Stimulated activated memory B cell treated with anti-CD40 and anti-IgM and Interleukin-4, amounts not matched to agents 10 μg/mL and 1 μg/mL and 100 μg/mL, for 72 hours (primary cell): ENCODE measurements around the gene KCNH6.
A peak's percentile ranks its signal among the peaks of the same experiment; 100 is the strongest.

Experiments used
- ATAC-seq: fragments of 150-1000 bp; cut with Tn5 transposase; 2 replicates; pipeline ENCODE4 v1.10.0; 2021
- H3K27ac Mint-ChIP-seq: one replicate; pipeline ENCODE4 v1.8.0; 2022; ENCODE audit warnings: mild to moderate bottlenecking, mixed read lengths
- H3K27me3 Mint-ChIP-seq: one replicate; pipeline ENCODE4 v1.8.0; 2022; ENCODE audit warnings: mixed read lengths
- H3K36me3 Mint-ChIP-seq: one replicate; pipeline ENCODE4 v1.8.0; 2022; ENCODE audit warnings: mixed read lengths
- H3K4me1 Mint-ChIP-seq: one replicate; pipeline ENCODE4 v1.8.0; 2022; ENCODE audit warnings: mixed read lengths
- H3K4me3 Mint-ChIP-seq: one replicate; pipeline ENCODE4 v1.8.0; 2022; ENCODE audit warnings: mild to moderate bottlenecking, moderate library complexity, mixed read lengths
- H3K9me3 Mint-ChIP-seq: one replicate; pipeline ENCODE4 v1.8.0; 2022; ENCODE audit warnings: mixed read lengths

Gene KCNH6

GRCh38 chr17:63531022-63531965 is 8.1 kb downstream of the KCNH6 start:
- peaks cover 33% of the 10 kb centered on the region for H3K27me3 Mint-ChIP-seq
- ATAC-seq = no peak
- H3K36me3 Mint-ChIP-seq = no peaks in the 10 kb centered on the region
- H3K4me1 Mint-ChIP-seq = no peaks in the 10 kb centered on the region
- no peak overlapping the region for H3K4me3 Mint-ChIP-seq
- H3K9me3 Mint-ChIP-seq = no peaks in the 10 kb centered on the region
- no peak overlapping the region for H3K27ac Mint-ChIP-seq

GRCh38 chr17:63533433-63534077 is 10.4 kb downstream of the KCNH6 start:
- H3K27ac Mint-ChIP-seq = no peak overlapping the region
- no peaks in the 10 kb centered on the region for H3K9me3 Mint-ChIP-seq
- peaks cover 4% of the 10 kb centered on the region for H3K4me1 Mint-ChIP-seq
- no peak overlapping the region for H3K4me3 Mint-ChIP-seq
- no peaks in the 10 kb centered on the region for H3K36me3 Mint-ChIP-seq
- no peak for ATAC-seq
- peaks cover 39% of the 10 kb centered on the region for H3K27me3 Mint-ChIP-seq

- Mint-ChIP-seq H3K36me3 (no peaks in the 10 kb centered on the region), H3K4me1 (peaks cover 6% of the 10 kb centered on the region)
Observed at GRCh38 chr17:63534078-63534570, 11.0 kb downstream of the KCNH6 start.

GRCh38 chr17:63534816-63535455 is 11.8 kb downstream of the KCNH6 start:
- no peaks in the 10 kb centered on the region for H3K9me3 Mint-ChIP-seq
- H3K36me3 Mint-ChIP-seq = no peaks in the 10 kb centered on the region
- ATAC-seq = no peak
- no peak overlapping the region for H3K27ac Mint-ChIP-seq
- peaks cover 53% of the 10 kb centered on the region for H3K27me3 Mint-ChIP-seq
- H3K4me1 Mint-ChIP-seq = peaks cover 6% of the 10 kb centered on the region
- no peak overlapping the region for H3K4me3 Mint-ChIP-seq

More at GRCh38 chr17:63534078-63534570, 11.0 kb downstream of the KCNH6 start:
- Mint-ChIP-seq H3K9me3 (no peaks in the 10 kb centered on the region), H3K27me3 (peaks cover 44% of the 10 kb centered on the region), H3K4me3 (no peak overlapping the region), H3K27ac (no peak overlapping the region)
- ATAC-seq = no peak

- Mint-ChIP-seq H3K36me3 (no peaks in the 10 kb centered on the region), H3K27ac (no peak overlapping the region), H3K9me3 (no peaks in the 10 kb centered on the region), H3K4me1 (peaks cover 6% of the 10 kb centered on the region), H3K4me3 (no peak overlapping the region), H3K27me3 (peaks cover 60% of the 10 kb centered on the region)
- no peak for ATAC-seq
Observed at GRCh38 chr17:63535640-63536039, 12.5 kb downstream of the KCNH6 start.

GRCh38 chr17:63537001-63537400 is 13.8 kb downstream of the KCNH6 start:
- peaks cover 64% of the 10 kb centered on the region for H3K27me3 Mint-ChIP-seq
- H3K4me3 Mint-ChIP-seq = no peak overlapping the region
- H3K36me3 Mint-ChIP-seq = no peaks in the 10 kb centered on the region
- H3K9me3 Mint-ChIP-seq = no peaks in the 10 kb centered on the region
- no peak overlapping the region for H3K27ac Mint-ChIP-seq
- peaks cover 6% of the 10 kb centered on the region for H3K4me1 Mint-ChIP-seq
- no peak for ATAC-seq

GRCh38 chr17:63537991-63538692 is 15.0 kb downstream of the KCNH6 start:
- Mint-ChIP-seq H3K4me1 (peaks cover 6% of the 10 kb centered on the region), H3K36me3 (no peaks in the 10 kb centered on the region), H3K4me3 (peak overlapping the region; percentile 49), H3K9me3 (no peaks in the 10 kb centered on the region), H3K27me3 (peaks cover 64% of the 10 kb centered on the region), H3K27ac (no peak overlapping the region)
- peak; percentile 39 for ATAC-seq

- ATAC-seq = no peak
- Mint-ChIP-seq H3K9me3 (no peaks in the 10 kb centered on the region), H3K4me3 (peak overlapping the region; percentile 49), H3K4me1 (peaks cover 6% of the 10 kb centered on the region), H3K27ac (no peak overlapping the region), H3K27me3 (peaks cover 62% of the 10 kb centered on the region), H3K36me3 (no peaks in the 10 kb centered on the region)
Observed at GRCh38 chr17:63538693-63539595, 15.8 kb downstream of the KCNH6 start.

GRCh38 chr17:63540590-63540989 is 17.4 kb downstream of the KCNH6 start:
- H3K36me3 Mint-ChIP-seq = no peaks in the 10 kb centered on the region
- peaks cover 46% of the 10 kb centered on the region for H3K27me3 Mint-ChIP-seq
- H3K27ac Mint-ChIP-seq = no peak overlapping the region
- ATAC-seq = no peak
- peaks cover 6% of the 10 kb centered on the region for H3K4me1 Mint-ChIP-seq
- H3K4me3 Mint-ChIP-seq = no peak overlapping the region
- H3K9me3 Mint-ChIP-seq = no peaks in the 10 kb centered on the region

GRCh38 chr17:63542218-63542545 is 19.0 kb downstream of the KCNH6 start:
- Mint-ChIP-seq H3K27ac (no peak overlapping the region), H3K9me3 (no peaks in the 10 kb centered on the region), H3K4me3 (no peak overlapping the region), H3K36me3 (no peaks in the 10 kb centered on the region), H3K4me1 (peaks cover 6% of the 10 kb centered on the region), H3K27me3 (peaks cover 39% of the 10 kb centered on the region)
- no peak for ATAC-seq

- no peak for ATAC-seq
- no peaks in the 10 kb centered on the region for H3K9me3 Mint-ChIP-seq
- H3K27me3 Mint-ChIP-seq = peaks cover 29% of the 10 kb centered on the region
- H3K4me3 Mint-ChIP-seq = no peak overlapping the region
- no peaks in the 10 kb centered on the region for H3K36me3 Mint-ChIP-seq
- no peak overlapping the region for H3K27ac Mint-ChIP-seq
- H3K4me1 Mint-ChIP-seq = peaks cover 6% of the 10 kb centered on the region
Observed at GRCh38 chr17:63542942-63543821, 20.0 kb downstream of the KCNH6 start.

- no peaks in the 10 kb centered on the region for H3K36me3 Mint-ChIP-seq
- no peak for ATAC-seq
Observed at GRCh38 chr17:63543822-63544420, 20.8 kb downstream of the KCNH6 start.

More at GRCh38 chr17:63543822-63544420, 20.8 kb downstream of the KCNH6 start:
- Mint-ChIP-seq H3K27me3 (peaks cover 21% of the 10 kb centered on the region), H3K4me3 (no peak overlapping the region), H3K4me1 (no peaks in the 10 kb centered on the region), H3K9me3 (no peaks in the 10 kb centered on the region), H3K27ac (no peak overlapping the region)
